Anterior cingulate cortex (tissue), 58 donors: ENCODE data around the gene MPPE1.
"Not testable (repeated sequence)": the region's sequence is repeated elsewhere in the genome, so short reads cannot be mapped to it uniquely, and the experiment has no call there.

Experiments
- DNase-seq, 58 donors: peaks; one replicate each; lab custom pipeline; 2025; lab: John Stamatoyannopoulos, UW

Gene MPPE1, protein sequence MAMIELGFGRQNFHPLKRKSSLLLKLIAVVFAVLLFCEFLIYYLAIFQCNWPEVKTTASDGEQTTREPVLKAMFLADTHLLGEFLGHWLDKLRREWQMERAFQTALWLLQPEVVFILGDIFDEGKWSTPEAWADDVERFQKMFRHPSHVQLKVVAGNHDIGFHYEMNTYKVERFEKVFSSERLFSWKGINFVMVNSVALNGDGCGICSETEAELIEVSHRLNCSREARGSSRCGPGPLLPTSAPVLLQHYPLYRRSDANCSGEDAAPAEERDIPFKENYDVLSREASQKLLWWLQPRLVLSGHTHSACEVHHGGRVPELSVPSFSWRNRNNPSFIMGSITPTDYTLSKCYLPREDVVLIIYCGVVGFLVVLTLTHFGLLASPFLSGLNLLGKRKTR

DNA sequence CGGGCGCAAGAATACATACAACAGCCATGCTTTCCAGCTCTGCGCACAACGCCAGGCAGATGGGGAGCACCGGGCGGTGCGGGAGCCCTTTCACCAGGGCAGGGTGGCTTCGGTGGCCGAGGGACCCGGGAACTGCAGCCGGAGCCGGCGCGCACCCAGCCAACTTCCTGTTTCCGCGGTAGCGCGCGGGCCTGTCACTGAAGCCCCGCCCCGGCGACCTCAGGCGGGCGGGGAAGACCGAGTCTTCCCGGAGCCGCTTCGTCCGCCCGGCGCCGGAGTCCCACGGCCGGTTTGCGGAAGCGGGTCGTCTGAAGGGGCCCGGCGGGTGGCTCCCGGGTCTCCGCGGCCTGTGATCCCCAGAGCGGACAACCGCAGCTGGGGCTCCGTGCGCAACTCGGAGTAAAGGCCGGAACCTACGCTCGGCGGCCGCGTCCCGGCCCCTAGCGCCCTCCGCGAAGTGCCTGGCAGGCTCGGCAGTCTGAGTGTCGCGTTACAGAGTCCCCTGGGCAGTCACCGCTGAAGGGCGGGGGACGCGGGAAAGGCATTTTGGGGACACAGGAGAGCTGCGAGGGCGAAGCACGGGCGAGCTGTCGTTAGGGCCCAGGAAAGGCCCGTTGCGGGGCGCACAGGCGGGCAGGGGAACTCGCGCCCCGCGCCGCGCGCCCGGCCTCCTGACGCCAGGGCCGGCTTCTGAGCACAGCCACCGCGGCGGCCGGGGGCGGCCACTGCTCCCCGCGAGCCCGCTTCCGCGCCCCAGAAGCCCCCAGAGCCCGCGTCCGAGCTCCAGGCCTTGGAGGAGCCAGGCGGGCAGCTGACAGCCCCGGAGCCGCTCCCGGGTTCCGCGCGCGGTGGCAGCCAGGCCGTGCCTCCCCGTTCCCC is at the start of gene MPPE1:
Gene MPPE1 (minus strand): TSS at position 136 of the 879 bp plus-strand sequence. CDS start 11,053 bp downstream, outside the sequence.
- peak; percentile 27 to 90 (median 78) for DNase-seq

DNA sequence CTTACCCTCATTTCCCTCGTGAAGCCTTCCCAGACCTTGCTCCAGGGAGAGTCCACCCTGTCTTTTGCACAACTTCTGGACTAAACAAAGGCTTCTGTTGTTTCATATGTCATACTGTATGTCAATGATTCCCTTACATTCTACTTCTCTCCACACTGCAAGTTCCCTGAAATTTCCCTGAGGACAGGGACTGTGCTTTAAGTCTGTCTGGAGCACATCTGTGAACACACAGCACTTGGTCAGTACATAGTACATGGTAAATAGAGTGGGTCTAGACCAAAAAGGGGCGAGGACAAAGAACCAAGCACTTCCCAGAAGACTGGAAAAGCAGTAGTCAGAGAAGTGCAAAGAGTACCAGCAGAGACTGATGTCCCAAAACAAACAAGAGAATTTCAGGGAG is 49.5 kb upstream of the MPPE1 start:
- DNase-seq = no peak

DNA sequence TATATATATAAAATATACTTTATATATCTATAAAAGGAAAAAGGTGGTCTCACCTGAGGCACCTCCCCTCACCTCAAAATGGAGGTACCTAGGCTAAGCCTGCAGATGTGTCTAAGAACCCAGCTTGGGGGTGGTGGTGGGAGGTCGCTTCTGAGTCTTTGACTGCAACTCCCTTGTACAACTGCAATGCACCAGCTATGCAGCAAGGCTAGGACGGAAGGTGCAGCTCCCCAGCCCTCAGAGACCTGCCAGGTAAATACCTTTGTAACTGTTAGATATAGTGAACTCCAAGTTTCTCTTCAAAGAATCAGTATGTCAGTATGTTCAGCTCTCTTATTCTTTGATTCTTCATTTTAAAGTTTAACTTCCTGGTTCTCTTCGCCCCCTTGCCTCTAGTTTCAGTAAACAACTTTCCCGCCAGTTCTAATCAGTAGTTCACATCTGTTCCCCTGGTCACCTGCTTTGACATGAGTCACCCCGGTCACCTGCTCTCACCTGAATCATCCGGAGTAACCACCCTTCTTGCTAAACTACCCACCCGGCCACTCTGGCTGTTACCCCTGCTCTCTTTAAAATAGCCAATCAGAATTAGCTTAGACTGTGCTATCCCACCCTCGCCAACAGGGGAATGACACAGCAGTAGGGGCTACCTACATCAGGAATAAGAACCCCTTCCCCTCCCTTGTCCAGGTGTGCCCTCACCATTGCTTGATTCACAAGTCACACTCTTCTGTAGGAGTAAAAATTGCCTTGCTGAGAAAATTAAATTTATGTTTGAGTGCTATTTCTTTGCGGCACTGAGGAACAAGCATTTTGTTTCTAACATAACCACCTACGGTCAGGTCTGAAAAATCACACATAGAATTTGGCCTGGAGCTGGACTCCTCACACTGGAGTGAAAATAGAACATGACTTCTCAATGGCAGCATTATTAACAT is 48.5 kb upstream of the MPPE1 start:
- DNase-seq = no peak

DNA sequence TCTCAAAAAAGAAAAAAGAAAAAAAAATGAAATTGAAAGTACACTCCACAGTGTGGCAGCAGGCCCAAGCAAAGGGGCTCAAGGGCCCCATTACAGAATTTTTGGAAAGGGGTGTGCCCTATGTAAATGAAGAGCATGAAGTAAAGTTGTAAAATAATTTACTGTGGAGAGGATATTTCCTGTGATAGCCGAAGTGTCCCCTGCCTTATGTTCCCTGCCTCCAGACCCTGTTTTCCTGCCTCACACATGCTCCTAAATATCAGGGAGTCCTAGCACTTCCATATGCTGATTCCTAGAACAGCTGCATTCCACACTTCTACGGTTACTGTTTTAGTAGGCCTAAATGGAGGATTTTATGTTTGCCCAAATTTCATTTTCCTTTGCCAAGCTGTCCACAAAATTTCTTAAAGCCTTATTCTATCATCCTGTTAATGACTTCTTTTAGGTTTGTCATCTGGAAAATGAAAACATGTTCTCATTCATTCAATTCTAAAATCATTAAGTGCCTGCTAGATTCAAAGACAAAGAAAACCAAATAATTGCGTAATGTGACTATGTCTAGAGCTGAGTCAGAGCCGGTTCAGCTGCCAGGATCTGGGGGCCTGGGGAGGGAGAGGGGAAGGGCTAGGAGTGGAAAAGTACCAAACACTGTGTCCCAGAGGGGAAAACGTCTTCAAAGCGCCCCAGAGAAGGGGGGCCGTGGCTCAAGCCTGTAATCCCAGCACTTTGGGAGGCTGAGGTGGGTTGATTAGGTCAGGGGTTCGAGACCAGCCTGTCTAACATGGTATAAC is 47.3 kb upstream of the MPPE1 start:
- peak in 47 of 58 donors; percentile 3 to 74 (median 33) for DNase-seq

DNA sequence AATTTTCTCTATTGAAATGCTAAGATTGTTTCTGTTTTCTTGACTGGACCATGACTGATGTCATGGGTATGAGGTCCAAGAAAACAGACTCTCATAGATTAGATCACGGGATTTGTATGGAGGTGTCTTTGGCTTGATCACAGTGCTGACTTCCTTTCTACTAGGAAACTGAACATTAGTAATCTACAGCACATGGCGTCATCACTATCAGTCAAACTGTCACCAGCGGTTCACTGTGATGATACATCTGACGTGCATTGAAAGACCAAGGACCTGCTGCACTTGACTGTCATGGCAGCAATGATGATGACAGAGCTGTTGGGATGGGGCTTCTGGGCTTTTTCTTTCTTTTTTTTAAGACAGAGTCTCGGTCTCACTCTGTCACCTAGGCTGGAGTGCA is 45.0 kb upstream of the MPPE1 start:
- DNase-seq = no peak

DNA sequence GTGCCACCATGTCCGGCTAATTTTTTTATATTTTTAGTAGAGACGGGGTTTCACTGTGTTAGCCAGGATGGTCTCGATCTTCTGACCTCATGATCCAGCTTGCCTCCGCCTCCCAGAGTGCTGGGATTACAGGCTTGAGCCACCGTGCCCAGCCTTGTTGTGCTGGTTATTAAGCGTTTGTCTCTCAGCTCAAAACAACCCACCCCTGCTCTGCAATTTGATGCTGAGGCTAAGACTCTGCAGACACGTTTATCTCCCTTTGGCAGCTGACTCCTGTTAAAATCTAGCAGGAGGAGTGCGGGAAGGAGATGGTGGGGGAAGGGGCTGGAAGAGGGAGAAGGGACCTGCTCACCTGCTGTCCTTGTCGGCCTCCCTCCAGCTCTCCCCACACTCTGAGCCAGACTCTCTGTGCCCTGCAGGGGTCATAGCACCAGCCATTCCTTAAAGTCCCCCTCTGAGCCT is 43.3 kb upstream of the MPPE1 start:
- DNase-seq = no peak

DNA sequence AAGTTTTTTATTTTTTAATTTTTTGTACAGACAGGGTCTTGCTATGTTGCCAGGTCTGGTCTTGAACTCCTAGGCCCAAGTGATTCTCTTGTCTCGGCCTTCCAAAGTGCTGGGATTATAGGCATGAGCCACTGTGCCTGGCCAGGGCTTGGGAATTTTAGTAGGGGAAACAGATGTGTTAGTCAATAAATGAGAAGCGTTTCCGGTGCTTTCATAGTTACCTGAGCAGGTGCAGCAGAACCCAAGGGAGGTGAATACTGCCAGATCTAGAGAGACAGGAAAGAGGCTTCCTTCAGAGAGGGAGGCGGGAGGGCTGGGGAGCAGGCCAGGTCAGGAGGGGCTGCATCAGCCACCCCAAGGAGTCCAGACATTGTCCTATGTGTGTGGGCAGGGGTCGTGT is 42.7 kb upstream of the MPPE1 start:
- DNase-seq = no peak

DNA sequence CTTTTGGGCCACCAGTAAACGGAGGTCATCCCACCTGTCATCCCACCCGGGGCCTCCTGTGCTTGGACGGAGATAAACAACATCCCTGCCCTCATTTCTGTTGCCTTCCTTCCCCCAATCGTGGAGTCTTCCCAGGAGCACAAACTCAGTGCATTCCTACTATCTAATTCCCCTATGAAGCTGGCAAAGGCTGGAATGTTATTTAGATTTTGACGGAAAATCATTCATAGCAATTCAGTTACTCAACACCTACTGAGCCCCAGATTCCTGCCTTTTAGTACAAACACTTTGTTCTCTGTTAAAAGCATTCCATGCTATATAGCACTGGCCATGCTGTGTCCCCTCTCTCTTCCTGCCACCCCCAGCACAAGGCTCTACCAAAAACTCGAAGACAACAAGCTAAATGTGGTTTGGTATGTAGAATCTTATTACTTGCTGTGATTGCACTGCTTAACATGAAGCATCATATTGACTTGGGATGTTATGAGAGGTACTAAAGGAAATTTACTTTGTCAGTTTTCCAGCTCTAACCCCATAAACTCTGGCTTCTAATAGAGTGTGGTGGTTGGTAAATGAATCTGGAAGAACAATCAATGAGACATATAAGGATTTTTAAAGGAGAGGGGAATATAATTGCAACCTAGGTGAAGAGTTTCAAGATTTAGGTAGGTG is 40.9 kb upstream of the MPPE1 start:
- DNase-seq = no peak

DNA sequence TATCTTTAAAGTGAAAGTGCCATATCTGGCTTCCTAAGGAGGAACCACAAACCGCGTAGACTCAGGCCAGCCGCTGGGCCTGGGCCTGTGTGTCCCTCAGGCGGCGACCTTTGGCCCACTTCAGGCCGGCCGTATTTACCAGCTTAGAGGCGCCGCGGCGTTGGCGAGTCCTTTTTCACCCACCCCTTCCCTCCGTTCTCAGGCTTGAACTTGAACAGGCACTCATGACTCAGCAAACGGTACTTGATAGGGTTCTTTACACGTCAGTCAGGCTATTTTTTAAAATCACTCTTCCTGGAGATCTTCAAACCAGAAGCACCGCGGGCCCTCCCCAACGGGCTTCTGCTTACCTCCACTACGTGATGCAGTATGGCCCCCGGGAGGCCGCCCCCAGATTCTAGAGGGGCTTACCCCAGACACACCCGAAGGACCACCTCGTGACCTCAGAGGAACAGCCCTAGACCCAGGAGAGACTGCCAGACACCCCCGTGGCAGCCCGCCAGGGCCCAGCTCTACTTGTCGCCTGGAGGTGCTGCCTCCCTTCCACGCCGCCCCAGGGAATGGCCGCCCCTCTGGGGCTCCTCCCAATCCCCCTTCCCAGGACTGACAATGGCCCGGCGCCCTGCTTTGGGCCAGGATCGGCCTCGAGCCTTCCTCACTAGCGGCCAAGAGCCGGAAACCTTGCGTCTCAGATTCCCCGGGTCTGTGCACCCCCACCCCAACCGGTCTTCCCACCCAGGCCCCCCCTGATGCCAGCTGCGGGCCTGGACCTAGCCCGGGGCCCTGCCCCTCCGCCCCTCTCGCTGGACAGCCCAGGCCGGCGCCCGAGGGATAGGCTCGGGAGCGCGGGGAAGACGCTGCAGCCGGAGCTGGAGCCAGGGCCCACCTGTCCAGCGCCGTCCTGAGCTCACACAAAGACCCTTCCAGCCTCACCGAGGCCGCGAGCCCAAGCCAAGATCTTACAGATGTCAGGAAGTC is 39.4 kb upstream of the MPPE1 start:
- peak; percentile 14 to 90 (median 75) for DNase-seq

DNA sequence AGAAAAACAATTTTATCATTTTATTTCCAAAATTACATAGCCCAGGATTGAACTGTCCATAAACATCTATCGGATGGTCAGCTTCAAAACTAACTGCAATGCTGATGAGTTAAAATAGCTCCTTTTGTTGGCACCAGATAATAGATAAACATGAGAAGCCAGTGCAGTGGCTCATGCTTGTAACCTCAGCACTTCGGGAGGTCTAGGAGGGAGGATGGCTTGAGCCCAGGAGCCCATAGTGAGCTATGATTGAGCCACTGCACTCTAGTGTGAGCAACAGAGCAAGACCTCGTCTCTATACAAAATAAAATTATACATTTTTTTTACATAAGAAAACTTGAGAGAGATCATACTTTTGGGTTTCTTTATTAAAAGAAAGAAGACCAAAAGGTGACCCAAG is 38.6 kb upstream of the MPPE1 start:
- DNase-seq = no peak

DNA sequence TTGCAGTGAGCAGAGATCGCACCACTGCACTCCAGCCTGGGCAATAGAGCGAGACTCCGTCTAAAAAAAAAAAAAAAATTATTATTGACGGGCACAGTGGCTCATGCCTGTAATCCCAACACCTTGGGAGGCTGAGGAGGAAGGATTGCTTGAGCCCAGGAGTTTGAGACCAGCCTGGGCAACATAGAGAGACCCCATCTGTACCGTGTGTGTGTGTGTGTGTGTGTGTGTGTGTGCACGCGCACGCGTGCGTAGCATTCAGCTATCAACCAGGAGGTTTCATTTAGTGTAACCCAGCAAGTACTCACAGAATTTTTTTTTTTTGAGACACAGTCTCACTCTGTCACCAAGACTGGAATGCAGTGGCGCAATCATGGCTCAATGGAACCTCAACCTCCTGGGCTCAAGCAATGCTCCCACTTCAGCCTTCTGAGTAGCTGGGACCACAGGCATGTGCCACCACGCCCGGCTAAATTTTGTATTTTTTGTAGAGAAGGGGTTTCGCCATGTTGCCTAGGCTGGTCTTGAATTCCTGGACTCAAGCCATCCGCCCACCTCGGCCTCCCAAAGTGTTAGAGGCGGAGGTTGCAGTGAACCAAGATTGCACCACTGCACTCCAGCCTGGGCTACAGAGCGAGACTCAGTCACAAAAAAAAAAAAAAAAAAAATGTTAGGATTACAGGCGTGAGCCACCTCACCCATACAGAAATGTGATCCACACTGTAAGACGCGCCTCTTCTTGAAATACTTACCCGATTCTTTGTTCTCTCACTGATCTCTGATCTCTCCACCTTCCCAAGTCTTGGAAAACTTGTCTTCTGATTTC is 37.9 kb upstream of the MPPE1 start:
- not testable (repeated sequence) for DNase-seq

DNA sequence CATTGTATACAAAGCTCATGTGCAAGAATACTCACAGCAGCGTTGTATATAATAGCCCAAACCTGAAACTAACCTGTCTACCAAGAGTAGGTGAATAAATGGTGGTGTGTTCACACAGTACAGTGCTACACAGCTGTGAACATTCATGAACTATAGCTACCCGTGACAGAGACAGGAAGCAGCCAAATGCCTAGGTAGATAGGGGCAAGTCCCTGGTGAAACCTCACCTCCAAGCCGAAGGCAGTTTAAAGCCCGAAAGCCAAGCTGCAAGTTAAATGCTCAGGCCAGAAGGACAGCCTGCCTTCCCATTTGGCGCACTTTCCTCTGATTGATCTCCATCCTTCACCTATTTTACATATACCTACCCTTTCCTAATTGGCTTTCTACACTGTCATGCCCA is 36.7 kb upstream of the MPPE1 start:
- no peak for DNase-seq

DNA sequence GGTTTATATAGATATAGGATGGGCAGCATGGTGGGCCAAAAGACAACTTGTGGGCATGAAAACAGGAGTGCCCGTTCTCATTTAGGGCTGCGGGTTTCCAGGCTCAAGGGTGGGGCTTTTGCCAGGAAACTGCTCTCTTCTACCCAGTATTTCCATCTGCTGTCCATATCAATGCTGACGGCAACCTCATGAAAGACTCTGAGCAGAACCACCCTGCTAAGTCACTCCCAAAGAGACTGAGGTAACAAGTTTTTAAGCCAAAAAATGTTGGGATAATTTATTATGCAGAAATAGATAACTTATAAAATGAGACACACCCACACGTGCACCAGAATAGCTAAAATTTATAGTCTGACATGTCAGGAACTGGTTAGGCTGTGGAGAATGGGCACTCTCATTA is 36.1 kb upstream of the MPPE1 start:
- no peak for DNase-seq

DNA sequence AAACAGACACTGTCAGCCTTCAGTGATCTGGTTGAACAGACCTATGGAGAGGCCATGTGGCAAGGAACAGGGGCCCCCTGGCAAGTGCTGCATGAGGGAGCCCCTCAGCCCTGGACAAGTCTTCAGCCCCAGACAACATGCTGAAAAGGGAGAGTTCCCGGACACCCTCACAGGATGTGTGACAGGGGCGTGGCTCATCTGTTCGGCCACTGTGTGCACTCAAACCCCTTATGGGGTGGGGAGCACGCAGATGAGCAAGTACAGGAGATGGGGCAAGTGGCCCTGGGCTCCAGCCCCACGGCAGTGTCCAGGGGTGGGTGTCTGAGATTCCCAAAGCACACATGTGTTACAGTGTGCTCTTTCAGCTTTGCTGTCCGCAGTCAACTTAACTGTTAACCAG is 35.4 kb upstream of the MPPE1 start:
- no peak for DNase-seq

DNA sequence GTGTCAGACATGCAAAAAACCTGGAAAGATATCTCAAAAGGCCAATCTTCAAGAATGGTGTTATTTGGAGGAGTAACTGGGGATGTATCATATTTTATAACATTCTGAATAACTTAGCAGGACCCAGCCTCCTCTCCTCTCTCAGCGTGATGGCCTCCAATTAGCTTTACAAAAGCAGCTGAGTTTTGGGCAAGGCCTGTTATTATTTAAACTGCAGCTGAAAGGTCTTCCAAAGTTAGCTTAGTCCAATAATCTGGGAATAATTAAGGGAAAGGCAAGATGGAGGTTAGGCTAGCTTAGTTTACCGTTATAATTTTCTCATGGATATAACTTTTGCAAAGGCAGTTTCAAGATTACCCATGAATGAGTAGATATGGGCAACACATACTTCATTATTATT is 32.8 kb upstream of the MPPE1 start:
- DNase-seq = no peak

DNA sequence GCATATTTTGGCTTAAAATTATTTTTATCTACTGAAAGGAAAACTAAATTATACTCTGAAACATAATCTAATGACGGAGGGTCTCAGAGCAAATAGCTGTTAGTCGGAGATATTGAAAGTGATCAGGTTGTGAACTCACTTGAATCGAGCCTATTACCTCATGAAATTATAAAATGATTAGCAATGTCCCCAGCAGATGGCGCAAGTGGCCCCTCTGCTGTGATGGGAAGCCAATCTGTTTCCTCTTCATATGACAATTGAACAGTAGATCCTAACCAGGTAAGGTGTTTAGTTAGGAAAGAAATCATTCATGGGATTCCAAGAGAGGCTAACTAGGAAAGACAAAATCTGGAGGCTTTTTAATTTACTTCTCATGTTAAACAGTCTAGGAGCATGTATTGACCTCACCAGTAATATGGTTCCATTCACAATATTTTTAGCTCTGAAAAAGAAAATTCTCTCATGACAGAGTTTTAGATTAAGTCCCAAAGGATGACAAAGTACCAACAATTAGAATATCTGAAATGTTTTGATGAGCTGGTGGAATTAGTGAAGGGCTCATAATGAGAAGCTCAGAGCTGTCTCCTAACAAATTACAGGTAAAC is 29.9 kb upstream of the MPPE1 start:
- peak in 46 of 58 donors; percentile 1 to 86 (median 28) for DNase-seq
